Amniotic stem cell (primary cell): ENCODE data around the gene ZSCAN2.
A peak's percentile ranks its signal among the peaks of the same experiment; 100 is the strongest.

Source experiments
- DNase-seq: peaks from one replicate; lab custom pipeline; 2025; lab: John Stamatoyannopoulos, UW

Gene ZSCAN2

GRCh38 chr15:84598993-84599392 lies 1.8 kb upstream of the ZSCAN2 start:
- no peak for DNase-seq

DNA sequence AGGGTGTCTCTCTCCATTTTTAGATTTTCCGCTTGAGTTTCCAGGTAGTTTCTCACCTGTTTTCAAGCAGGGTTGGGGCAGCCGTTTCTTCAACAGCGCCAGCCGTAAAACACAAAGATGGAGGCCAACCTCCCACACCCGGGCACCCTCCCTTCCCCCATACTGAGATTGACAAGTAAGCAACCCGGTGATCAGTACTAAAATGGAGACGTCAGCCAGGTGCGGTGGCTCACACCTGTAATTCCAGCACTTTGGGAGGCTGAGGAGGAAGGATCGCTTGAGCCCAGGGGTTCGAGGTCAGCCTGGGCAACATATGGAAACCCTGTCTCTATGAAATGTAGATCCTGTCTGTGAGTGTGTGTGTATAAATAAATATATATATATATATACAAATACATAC lies 903 bp upstream of the ZSCAN2 start:
- no peak for DNase-seq

GRCh38 chr15:84600331-84600686 lies 500 bp upstream of the ZSCAN2 start:
- peak; percentile 77 for DNase-seq

DNA sequence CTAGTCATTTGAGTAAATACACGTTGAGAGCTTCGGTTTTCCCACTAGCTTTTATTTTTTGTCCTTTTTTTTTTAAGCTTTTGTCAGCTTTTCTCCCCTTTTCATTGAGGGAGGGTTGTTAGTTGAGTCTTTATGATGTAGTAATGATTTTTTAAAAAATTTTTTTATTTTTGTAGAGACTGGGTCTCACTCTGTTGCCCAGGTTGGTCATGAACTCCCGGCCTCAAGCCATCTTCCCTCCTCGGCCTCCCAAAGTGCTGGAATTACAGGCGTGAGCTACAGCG lies 688 bp downstream of the ZSCAN2 start:
- DNase-seq, result no peak

- no peak for DNase-seq
These were observed 3.0 kb downstream of the ZSCAN2 start for GRCh38 chr15:84603630-84604379.

GRCh38 chr15:84604826-84605553 lies 4.2 kb downstream of the ZSCAN2 start:
- no peak for DNase-seq

- no peak for DNase-seq
These were observed 4.7 kb downstream of the ZSCAN2 start for GRCh38 chr15:84605554-84605882.

DNA sequence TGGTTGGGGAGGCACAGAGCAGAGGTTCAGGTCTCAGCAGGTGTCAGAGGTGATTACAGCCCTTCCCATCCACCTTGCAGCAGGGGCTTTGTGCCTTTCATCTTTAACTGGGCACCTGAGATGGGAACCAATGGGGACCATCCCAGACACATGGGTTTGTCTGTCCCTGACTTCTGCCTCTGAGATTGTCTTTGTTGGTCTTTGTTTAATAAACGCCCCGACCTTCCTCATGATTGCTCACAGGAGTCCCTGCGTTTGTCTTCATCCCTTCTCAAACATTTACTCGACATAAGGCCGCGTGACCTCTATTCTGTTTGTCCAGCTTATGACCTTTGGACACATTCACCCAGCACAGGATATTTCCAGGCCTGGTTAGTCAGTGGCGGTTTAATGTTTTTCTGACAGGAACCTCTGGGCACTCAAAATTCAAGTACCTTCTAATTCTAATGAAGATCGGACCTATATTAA lies 5.9 kb downstream of the ZSCAN2 start:
- DNase-seq, result no peak

DNA sequence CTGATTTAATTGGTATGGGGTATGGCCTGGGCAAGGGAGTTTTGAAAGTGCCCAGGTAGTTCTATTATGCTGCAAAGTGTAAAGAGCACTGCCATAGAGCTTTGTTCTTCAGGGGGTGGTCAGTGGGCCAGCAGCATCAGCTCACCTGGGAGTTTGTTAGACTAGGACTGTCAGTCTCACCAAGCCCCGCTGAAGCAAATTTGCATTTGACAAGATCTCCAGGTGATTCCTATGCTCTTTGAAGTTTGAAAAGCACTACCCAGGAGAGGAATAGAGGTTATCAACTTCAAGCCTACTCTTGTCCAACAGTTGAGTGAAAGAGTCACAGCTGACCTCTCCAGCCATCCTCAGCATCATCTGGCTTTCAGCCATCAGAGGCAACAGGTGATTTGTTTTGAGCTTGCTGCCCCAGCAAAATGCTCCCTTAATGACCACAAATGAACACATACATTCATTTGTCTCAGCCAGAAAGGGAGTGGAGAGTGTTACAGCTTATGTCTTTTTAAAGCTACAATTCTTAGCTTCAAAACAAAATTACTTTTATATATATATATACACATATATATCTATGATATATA lies 8.0 kb downstream of the ZSCAN2 start:
- no peak for DNase-seq

DNA sequence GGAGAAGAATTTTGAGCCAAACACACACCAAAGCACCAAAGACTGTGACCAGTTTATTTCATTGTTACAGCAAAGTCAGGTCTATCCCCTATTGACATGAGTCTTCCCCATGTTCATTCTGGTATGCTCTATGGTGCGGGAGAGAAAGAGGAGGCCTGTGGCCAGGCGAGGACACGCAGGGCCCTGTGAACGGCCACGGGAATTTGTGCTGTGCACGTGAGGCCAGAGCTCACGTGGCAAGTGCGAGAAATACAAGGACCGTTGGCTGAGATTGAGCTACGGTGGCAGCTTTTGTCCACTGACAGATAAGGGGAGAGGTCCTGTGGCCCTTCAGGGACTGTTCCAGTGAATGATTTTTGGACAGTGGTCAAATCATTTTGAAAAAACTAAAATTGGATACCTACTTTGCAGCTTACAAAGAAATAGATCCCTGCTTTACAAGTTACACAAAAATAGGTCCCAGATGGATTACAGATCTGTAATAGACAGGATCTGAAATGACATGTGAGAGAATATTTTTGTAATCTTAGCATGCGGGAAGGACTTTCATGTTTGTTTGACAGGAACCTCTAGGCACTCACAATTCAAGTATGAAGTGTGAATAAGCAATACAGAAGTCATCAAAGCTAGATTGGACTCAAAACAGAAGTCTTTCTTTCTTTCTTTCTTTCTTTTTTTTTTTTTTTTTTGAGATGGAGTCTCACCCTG lies 9.2 kb downstream of the ZSCAN2 start:
- no peak for DNase-seq

GRCh38 chr15:84611631-84612030 lies 10.8 kb downstream of the ZSCAN2 start:
- no peak for DNase-seq

GRCh38 chr15:84616235-84616634 lies 15.4 kb downstream of the ZSCAN2 start:
- no peak for DNase-seq

GRCh38 chr15:84620626-84621025 lies 19.8 kb downstream of the ZSCAN2 start:
- DNase-seq, result no peak

DNA sequence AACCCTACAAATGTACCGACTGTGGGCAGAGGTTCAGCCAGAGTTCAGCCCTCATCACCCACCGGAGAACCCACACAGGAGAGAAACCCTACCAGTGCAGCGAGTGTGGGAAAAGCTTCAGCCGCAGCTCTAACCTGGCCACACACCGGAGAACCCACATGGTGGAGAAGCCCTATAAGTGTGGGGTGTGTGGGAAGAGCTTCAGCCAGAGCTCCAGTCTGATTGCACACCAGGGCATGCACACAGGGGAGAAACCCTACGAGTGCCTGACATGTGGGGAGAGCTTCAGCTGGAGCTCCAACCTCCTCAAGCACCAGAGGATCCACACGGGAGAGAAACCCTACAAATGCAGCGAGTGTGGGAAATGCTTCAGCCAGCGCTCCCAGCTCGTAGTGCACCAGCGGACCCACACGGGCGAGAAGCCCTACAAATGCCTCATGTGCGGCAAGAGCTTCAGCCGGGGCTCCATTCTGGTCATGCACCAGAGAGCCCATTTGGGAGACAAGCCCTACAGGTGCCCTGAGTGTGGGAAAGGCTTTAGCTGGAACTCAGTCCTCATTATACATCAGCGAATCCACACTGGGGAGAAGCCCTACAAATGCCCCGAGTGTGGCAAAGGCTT lies 20.7 kb downstream of the ZSCAN2 start:
- DNase-seq, result no peak

DNA sequence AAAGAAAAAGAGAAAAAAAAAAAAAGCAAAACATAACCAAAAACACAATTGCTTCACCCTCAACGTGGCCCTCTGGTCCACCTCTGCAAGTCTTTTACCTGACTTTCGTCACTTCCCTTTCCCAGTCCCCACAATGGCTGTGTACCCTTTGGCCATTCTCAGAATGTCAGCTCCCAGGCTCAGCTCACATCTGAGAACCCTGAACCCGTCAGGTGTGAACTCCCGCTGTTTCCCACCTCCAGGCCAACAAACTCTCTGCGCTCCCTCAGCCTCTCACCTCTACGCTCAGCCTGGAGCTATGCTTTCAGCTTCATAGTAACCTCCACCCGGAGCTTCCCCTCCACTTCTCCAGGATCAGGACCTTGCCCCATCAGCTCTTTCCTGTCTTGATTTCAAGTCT lies 23.6 kb downstream of the ZSCAN2 start:
- no peak for DNase-seq

- DNase-seq, result no peak
These were observed 24.3 kb downstream of the ZSCAN2 start for GRCh38 chr15:84625123-84625522.

DNA sequence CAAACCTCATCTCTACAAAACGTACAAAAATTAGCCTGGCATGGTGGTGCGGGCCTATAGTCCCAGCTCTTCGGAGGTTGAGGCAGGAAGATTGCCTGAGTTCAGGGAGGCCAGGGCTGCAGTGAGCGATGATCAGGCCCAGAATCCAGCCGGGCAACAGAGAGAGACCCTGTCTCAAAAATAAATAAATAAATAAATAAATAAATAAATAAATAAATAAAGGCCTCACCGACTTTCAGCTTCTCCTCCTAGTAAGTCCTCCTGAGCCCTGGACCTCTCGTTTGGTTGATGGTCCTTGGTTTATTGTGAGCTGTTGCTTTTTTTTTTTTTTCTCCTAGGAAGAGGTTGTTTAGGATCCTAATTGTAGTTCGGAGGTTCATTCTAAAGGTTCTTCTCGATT lies 28.2 kb downstream of the ZSCAN2 start:
- DNase-seq, result no peak

DNA sequence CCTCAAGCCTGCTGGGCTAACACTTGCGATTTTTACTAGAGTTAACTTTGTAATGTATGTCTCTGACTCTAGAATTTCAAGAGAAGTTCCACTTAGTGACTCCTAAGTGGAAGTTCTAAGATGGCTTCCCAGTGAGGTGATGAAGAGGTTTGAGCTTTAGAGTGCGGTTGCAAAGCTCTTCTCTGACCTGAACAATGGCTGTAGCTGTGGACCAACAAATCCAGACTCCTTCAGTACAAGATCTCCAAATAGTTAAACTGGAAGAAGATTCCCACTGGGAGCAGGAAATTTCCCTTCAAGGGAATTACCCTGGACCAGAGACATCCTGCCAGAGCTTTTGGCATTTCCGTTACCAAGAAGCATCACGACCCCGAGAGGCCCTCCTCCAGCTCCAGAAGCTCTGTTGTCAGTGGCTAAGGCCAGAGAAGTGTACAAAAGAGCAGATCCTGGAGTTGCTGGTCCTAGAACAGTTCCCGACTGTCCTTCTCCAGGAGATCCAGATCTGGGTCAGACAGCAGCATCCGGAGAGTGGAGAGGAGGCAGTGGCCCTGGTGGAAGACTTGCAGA lies 31.0 kb downstream of the ZSCAN2 start:
- DNase-seq, result no peak

GRCh38 chr15:84633311-84634227 lies 32.8 kb downstream of the ZSCAN2 start:
- peak; percentile 47 for DNase-seq

DNA sequence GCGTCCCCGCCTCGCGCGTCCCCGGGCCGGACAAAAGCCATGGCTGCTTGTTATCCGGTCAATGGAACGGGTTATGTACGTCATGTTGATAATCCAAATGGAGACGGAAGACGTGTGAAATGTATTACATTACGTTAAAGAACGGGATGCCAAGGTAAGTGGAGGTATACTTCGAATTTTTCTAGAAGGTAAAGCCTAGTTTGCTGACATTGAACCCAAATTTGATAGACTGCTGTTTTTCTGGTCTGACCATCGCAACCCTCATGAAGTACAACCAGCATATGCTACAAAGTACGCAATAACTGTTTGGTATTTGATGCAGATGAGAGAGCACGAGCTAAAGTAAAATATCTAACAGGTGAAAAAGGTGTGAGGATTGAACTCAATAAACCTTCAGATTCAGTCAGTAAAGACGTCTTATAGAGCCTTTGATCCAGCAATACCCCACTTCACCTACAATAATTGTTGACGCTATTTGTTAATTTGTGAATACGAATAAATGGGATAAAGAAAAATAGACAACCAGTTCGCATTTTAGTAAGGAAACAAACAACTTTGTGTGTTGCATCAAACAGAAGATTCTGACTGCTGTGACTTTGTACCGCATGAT lies 33.5 kb downstream of the ZSCAN2 start:
- DNase-seq, result no peak

DNA sequence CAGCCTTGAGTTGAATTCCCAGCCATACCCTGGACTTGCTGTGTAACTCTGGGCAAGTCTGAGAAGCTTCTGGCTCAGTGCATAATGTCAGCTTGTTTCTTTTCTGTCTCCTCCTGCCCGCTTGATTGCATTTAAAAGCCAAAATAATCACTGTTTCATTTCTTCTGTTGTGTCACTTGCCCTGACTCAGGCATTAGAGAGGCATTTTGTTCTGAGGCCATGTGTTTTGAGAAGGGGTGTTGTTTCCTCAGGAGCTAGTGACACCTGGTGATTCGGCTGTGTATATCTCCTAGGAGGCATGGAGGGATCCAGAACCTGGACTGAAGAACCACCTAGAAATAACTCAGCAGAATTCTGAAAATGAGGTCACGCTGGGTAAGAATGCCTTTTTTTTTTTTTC lies 37.3 kb downstream of the ZSCAN2 start:
- no peak for DNase-seq
